ENCODE data around the gene ALKBH6.

- TF ChIP-seq CTCF (optimal IDR thresholded peaks at IDR 0.05 in 1 of 3, IDR thresholded peaks at IDR 0.05 in 1 of 3, conservative IDR thresholded peaks at IDR 0.05 in 1 of 3; ENCODE audit: extremely low read depth in 1 of 3, insufficient read depth in 2 of 3, low read length in 3 of 3) (no peak), EZH2 (IDR thresholded peaks at IDR 0.05; ENCODE audit: low read length) (no peak)
Observed at GRCh38 chr19:35992907-35993765, 20.9 kb downstream of the ALKBH6 start.
